Stimulated activated CD4-positive, alpha-beta T cell treated with anti-CD3 and anti-CD28 coated beads, Interleukin-12 subunit alpha, Interleukin-12 subunit beta, amount 100 ng/mL, for 48 hours (primary cell): ENCODE data around the gene RAP1GAP.

Experiments
- DNase-seq, 3 donors: peaks; one replicate each; pipeline ENCODE4 v3.0.0-alpha.2; 2020; ENCODE audit warnings: low read depth in 2 of 3, low spot score in 1 of 3

RAP1GAP gene

DNA sequence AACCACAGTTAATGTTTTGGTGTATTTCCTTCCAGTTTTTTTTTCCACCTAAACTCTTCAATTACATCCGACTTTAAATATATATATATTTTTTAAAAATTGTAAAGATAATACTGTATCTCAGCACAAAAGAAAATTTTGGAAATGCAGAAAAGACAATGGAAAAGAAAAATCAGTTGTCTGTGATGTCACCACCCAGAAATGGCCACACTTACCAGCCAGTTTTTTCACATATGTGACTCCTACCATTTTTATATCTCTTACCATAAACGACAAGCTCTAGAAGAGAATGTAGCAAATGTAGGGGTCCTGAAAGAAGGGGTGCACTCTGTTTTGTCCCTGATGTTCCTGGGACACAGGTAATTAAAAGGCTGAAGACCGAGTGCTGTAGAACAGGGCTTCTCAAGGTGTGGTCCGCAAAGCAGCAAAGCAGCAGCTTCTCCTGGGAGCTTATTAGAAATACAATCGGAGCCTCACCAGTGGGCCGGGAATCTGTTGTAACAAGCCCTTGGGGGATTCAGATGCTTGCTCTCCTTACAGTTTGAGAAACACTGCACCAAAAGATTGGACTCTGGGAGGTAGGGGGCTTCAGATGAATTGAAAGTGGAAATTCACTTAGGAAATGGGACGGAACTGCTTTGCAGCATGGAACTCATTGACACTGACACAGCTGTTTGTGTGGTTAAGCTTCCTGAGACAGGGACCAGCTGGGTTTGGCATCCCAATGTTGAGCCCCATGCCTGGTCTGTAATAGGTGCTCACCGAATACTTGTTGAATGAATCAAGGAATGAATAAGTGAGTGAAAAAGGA lies 115.8 kb downstream of the RAP1GAP start:
- DNase-seq, result no peak

DNA sequence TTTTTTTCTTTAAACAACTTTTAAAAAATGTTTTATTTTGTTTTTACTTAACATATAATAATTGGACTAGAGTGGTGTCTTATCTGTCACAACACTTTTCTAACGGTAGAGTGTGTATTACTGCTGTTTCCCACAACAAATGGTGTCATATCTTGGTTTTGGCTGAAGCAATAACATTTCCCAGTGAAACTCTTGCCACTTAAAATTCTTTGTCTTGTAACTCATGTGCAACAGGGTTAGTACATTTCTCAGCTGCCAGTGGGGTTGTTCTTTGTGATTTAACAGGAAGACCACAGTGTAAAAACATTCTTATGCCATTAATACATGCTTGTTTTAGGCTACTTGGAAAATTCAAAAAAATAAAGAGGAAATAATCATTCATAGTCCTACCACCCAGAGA lies 116.4 kb downstream of the RAP1GAP start:
- no peak for DNase-seq

DNA sequence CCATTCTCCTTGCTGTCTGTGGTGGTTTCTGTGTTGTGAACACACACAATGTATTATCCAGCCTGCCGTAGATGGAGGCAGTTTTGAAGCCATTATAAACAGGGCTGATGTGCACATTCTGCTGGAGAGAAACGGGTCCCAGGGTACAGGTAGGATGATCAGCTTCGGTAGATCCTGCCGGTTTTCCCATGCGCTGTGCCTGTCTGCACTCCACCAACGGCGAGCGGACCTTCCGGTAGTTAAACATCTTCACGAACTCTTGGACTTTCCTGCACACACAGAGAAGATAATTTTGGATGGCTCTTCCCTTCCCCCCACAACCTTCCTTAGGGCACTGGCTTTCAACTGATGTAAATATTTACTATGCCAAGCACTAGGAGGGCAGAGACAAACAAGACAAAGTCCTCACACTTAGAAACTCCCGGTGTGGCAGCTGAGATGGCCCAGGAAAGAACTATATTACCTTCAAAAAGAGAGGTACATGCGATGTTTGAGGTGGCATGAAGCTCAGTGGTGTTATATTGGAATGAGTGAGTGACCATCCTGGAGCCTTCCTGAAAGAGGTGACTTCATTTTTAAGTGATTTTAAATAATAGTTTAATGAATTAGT lies 118.2 kb downstream of the RAP1GAP start:
- no peak for DNase-seq

DNA sequence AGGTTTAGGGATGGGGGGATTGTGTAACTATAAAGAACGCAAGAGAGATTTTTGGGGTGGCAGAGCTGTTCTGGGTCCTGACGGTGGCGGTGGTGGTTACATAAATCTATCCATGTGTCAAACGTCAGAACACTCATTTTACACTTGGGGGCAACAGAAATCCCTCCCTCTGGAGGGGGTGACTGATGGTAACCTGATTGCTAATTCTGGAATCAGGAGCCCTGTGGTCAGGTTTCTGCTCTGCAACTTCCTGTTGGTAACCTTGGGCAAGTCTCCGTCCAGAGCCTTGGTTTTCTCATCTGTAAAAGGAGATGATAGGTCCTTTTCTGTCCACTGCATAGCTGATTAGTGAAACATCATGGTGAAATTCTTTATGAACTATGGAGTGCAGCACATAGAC lies 119.1 kb downstream of the RAP1GAP start:
- no peak for DNase-seq

DNA sequence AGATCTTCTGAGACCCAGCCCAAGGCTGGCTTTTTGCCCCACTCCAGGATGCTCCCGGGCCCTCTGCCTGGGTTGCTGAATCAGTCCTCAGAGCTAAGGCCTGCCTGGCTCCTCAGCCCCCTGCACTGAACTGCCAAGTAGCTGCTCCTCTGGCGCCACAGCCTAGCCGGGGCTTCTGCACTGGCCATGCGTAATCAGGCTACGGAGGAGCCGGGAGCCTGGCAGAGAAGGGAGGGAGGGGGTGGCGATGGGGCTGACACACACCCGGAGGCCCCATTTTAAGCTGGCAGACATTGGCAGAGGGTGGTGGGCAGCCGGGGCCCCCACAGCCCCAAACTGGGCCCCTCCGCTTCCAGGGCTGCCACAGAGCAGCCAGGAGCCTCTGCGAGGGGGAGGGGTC lies 121.3 kb downstream of the RAP1GAP start:
- DNase-seq, result no peak
